Hippocampal formation (tissue), 2 donors: ENCODE data around the gene BCL2L11.

ENCODE experiments used
- DNase-seq, 2 donors: peaks; one replicate each; lab custom pipeline; 2025; lab: John Stamatoyannopoulos, UW

The BCL2L11 gene

GRCh38 chr2:111191877-111192276 lies 71.2 kb downstream of the BCL2L11 start:
- no peak for DNase-seq

GRCh38 chr2:111192776-111193368 lies 72.2 kb downstream of the BCL2L11 start:
- DNase-seq: no peak

DNA sequence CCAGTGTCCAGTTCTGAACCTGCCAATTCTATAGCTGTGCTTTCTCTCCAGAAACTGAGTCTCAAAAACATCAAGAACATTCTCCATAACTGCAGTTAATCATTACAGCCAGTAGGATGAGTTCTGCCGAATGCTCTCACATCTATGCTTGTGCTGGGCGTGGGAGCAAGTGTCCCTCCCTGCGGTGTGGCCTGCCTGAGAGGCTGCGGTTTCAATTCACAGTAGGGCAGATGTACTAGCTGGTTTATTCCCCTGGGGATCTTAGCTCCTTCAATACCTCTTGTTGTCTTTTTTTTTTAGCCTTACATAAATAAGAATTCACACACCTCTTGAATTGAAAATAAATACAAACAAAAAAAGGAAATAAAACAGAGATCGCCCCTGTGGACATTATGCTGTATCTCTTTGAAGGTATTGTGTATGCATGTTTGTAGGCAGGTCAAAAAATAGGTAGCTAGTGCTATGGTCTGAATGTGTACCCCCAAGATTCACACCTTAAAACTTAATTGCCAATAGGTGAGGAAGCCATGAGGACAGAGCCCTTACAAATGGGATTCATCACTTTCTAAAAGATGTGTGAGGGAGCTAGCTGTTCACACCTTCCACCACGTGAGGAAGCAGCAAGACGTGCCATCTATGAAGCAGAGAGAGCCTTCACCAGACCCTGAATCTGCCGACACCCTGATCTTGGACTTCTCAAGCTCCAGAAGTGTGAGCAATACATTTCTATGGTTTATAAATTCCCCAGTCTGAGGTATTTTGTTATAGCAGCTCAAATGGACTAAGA lies 74.3 kb downstream of the BCL2L11 start:
- no peak for DNase-seq

DNA sequence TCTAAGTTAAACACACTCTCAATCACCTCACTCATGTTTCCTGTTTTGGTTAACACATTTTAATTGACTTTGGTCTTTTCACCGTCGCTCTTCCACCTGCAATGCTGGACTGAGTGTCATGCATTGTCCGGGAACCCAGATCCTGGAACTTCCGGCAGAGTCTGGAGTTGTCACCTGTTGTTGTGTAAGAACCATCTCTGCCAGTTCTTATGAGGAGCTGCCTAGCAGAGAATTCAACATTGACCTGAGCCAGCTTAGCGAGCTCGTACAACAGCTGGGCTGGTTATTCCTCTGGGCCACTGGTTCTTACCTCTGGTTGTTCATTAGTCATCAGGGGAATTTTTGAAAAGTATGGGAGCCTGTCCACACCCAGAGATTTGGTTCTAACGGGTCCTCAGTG lies 75.7 kb downstream of the BCL2L11 start:
- no peak for DNase-seq

- no peak for DNase-seq
Observed at GRCh38 chr2:111198701-111199100, 78.0 kb downstream of the BCL2L11 start.

DNA sequence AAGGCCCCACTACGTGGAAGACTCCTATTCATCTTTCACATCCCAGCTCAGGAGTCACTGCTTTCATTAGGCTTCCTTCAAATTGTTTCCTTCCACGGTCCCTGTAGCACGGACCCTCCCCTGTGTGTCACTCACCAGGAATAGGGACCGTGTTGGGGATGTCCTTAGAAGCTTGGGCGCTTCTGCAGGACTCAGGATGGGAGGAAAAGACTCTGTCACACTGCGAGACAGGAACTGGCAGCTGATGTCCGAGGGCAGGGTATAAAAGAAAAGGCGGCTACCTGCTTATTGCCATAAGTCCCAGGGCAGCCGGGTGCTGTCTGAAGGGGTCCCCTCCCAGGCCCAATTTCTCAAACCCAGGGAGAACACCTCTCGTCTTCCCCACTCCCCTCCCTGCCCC lies 79.1 kb downstream of the BCL2L11 start:
- DNase-seq: no peak

DNA sequence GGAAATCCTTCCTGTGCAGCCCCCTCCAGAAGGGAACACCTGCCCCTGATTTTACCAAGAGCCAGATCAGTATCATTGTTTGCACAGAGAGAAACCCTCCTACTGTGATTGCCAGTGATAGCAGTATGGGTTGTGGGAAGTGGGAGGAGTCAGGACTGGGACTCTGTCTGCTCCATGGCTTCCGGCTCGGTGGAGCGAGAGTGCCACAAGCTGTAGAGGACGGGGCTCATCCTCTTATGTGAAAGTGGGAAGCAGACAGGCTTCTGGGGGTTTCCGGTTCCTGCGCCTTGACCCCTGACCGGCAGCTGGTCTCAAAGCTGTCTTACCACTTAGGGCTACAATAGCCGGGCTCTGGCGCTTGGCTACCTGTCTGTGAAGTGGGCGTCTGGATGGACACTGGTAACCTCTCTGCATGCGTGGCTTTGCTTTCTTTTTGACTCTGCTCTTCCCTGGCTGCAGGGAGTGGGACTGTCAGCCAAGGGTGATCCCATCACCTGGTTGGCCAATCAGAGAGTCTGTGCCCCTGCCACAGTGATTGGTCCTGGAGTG lies 79.7 kb downstream of the BCL2L11 start:
- DNase-seq: no peak

DNA sequence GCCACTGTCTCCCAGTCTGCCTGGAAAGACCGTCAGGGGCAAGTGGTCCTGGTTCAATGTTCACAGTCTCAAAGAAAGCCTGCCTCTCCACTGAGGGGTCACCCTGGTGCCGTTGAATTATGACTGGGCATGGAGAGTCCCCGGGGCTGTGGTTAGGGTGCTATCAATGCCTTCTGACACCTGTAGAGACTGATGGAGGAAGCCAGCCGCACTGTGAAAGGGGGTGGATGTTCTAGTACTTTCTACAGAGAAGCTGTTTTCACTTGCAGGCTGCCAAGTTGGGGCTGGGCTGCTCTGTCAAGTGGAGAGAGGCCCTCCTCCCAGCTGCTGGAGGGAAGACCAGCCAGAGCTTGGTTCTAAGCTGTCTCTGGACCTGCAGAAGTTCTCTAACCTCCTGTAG lies 80.5 kb downstream of the BCL2L11 start:
- no peak for DNase-seq

DNA sequence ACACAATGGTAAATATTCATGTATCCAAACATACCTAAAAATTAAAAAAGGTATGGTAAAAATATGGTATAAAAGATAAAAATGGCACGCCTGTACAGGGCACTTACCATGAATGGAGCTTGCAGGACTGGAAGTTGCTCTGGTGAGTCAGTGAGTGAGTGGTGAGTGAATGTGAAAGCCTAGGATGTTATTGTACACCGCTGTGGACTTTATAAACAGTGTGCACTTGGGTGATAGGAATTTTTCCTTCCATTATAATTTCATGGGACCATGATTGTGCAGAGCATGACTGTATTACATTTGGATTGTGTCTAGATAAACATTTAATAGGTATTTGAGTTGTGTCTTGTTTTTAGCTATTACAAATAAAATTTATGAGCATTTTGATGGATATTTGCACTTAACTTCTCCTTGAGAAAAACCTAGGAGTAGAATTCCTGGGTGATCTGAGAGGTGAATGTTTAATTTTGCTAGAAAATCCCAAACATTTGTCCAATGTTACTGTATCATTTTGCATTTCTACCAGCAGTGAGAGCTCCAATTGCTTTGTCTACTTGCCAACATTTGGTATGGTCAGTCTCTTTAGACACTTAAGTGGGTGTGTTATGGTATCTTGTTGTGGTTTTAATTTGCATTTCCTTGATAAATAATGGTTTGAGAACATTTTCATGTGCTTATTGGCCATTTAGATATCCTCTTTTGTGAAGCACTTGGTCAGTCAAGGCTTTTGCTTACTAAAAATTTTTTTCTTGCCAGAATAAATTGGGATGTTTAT lies 81.7 kb downstream of the BCL2L11 start:
- no peak for DNase-seq

DNA sequence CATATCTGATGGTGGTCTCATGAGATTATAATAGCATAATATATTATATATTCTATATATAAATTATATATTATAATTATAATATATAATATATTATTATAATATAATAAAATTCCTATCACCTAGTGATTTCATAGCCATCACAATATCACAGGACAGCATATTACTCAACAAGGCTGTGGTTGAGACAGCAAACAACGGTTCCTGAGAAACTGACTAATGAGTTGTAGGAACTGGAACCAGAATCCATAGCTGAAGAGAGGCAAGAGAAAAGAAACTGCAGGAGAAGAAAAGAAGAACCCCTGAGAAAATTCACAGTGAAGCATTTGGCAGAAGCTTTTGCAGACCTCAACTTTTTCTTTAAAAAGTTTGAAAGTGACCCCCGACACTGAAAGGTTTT lies 84.0 kb downstream of the BCL2L11 start:
- no peak for DNase-seq

DNA sequence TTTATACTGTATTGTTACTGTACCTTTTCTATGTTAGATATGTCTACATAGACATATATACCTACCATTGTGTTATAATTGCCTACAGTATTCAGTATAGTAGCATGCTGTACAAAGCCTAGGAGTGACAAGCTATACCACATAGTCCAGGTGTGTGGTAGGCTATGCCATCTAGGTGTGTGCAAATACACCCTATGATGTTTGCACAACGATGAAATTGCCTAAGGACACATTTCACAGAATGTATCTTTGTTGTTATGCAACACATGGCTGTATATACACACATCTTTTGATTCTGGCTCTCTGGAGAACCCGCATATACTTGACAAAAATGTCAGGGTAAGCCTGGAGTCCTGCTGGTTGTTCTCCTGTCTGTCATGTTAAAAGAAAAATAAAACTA lies 85.1 kb downstream of the BCL2L11 start:
- DNase-seq: no peak

DNA sequence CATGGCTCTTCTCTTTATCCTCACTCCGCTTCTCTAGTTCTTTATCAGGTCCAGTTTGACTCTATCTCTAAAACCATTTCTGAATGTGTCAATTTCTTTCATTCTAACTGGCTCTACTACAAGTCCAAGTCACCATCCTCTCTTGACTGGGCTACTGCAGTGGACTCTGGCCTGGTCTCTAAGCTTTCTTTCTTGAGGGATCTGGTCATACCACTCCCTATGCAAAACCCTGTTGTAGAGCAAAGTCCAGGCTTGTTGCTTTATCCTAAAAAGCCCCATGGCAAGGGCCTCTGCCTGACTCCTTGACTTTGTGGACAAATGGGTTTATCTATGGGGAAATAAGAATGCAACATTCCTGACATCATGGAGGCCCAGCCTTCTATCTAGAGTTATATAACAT lies 87.1 kb downstream of the BCL2L11 start:
- DNase-seq: no peak

- DNase-seq: no peak
Observed at GRCh38 chr2:111208639-111209038, 87.9 kb downstream of the BCL2L11 start.

GRCh38 chr2:111209045-111209514 lies 88.4 kb downstream of the BCL2L11 start:
- no peak for DNase-seq

DNA sequence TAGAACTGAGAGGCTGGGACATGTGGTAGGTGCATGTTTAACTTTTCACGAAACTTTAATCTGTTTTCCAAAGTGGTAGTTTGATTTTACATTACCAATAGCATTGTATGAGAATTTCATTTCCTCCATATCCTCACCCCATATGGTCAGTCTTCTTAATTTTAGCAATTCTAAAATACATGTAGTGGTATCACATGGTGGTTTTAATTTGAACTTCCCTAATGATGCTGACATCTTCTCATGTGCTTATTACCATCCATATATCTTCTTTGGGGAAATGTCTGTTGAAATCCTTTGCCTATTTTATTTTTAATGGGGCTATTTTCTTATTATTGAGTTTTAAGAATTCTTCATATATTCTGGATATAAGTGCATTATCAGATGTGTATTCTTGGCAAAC lies 89.3 kb downstream of the BCL2L11 start:
- DNase-seq: no peak

DNA sequence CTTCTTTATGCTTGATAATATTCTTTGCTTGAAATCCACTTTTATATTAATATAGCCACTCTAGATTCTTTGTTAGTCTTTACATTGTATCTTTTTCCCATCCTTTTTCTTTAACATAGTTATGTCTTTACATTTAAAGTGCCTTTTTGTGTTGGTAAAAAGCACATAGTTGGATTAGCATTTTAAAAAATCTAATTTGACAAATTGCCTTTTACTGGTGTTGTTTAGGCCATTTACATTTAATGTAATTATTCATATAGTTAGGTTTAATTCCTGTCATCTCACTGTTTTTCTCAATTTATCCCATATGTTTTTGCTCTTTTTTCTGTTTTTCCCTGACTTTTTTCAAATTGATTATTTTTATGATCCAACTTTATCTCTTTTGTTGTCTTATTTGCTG lies 93.2 kb downstream of the BCL2L11 start:
- DNase-seq: no peak

GRCh38 chr2:111216811-111217652 lies 96.3 kb downstream of the BCL2L11 start:
- no peak for DNase-seq
